Measurements from ENCODE around the gene ZNF804A. TPM values are rescaled to one million over a fixed set of nuclear protein-coding genes. Genes with fewer than 3 reads are reported as not detected.

ZNF804A gene
- total and polyA plus RNA-seq, 2 of the 8 experiments (the other 6 are each of a cell fraction or from before 2014, with no cell fraction given), result 0.02 TPM; not detected in 1

DNA sequence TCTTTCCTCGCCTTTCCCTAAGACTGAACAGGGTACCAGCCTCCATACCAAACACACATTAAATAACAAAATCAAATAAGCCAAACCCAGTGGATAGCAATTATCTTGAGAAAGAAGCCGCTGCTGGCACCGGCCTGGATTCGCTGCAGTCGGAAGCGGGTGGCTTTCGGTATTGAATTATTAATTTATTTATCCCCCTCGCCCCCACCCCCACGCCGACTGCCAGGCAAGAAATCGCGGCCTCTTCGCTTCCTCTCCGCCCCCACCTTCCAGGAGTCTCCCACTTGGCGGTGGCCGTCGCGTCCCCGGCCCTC is 370 bp upstream of the ZNF804A start:
- no peak overlapping the region for H3K14ac ChIP-seq (ENCODE audit: insufficient read length)
- H4K5ac ChIP-seq (ENCODE audit: insufficient read length, low read depth, low read length), result no peak overlapping the region
- DNase-seq (ENCODE audit: low read depth in 1 of 2, low spot score in 2 of 2) (no peak), FAIRE-seq (no peak)
- H2BK120ac ChIP-seq (replicated peaks; ENCODE audit: low read depth, low read length), result no peak overlapping the region
- no peak overlapping the region for H3K27ac ChIP-seq (ENCODE audit: low read depth, low read length)
- H2AK5ac ChIP-seq (ENCODE audit: low read depth, low read length), result no peak overlapping the region
- H4K91ac ChIP-seq (replicated peaks; ENCODE audit: insufficient read length, low read length), result no peak overlapping the region
- H3K4me2 ChIP-seq (ENCODE audit: insufficient read depth in 1 of 2, low read depth in 2 of 2, low read length in 2 of 2), result peak overlapping the region; percentile 71 to 92
- H3K79me2 ChIP-seq (ENCODE audit: control insufficient read depth in 1 of 2, insufficient read depth in 2 of 2, low read length in 2 of 2), result no peaks in the 10 kb centered on the region
- H3K4me3 ChIP-seq (ENCODE audit: extremely low read depth in 1 of 4, insufficient read depth in 2 of 4, low read depth in 3 of 4, low read length in 4 of 4), result peak overlapping the region; percentile 42 to 73 (median 54)
- no peak overlapping the region for H2BK12ac ChIP-seq (ENCODE audit: low read depth, low read length)
- H2BK15ac ChIP-seq (ENCODE audit: low read length), result no peak overlapping the region
- peaks cover 10 to 26% (median 18%) of the 10 kb centered on the region in 4 experiments for H3K27me3 ChIP-seq (replicated peaks in 1 of 4; ENCODE audit: control insufficient read depth in 3 of 4, extremely low read depth in 1 of 4, insufficient read depth in 3 of 4, low read length in 3 of 4)
- H2BK20ac ChIP-seq (ENCODE audit: low read length), result no peak overlapping the region
- H4K8ac ChIP-seq (ENCODE audit: extremely low read depth, insufficient read depth, low read length), result no peak overlapping the region
- no peaks in the 10 kb centered on the region for H4K20me1 ChIP-seq (replicated peaks in 1 of 2; ENCODE audit: control insufficient read depth in 1 of 2, insufficient read depth in 2 of 2, low read length in 2 of 2)
- H3K4me1 ChIP-seq (replicated peaks in 1 of 4; ENCODE audit: control insufficient read depth in 3 of 4, insufficient read depth in 4 of 4, low read length in 3 of 4), result peaks cover 0 to 3% (median 1%) of the 10 kb centered on the region in 4 experiments; a peak in 3 of 7 replicates
- ChIA-PET POLR2A (ENCODE audit: partially characterized antibody) (no interaction called here), CTCF (ENCODE audit: partially characterized antibody) (no interaction called here)
- 1% methylated on average over 19 of the region's 19 CpGs; no CpG with 5 or more reads in 1 of the 2 experiments for WGBS, 2 experiments (ENCODE audit: extremely low coverage in 1 of 2, insufficient coverage in 1 of 2, insufficient read length in 1 of 2, insufficient replicate concordance in 2 of 2, low coverage in 1 of 2, low lambda C conversion rate in 2 of 2, missing lambda C conversion rate in 1 of 2)
- no peak overlapping the region for H3K4ac ChIP-seq (replicated peaks; ENCODE audit: insufficient read length, low read depth, low read length)
- H3K36me3 ChIP-seq (ENCODE audit: control insufficient read depth in 2 of 4, insufficient read depth in 4 of 4, low read length in 3 of 4), result no peaks in the 10 kb centered on the region
- peak overlapping the region; percentile 87; the same call in 1 of the 2 replicates for H2AFZ ChIP-seq (ENCODE audit: low read length)
- H3K9ac ChIP-seq (replicated peaks in 1 of 4; ENCODE audit: extremely low read depth in 1 of 4, low read depth in 3 of 4, low read length in 3 of 4), result no peak overlapping the region
- H2BK5ac ChIP-seq (ENCODE audit: low read depth, low read length), result no peak overlapping the region
- H3K56ac ChIP-seq (replicated peaks; ENCODE audit: insufficient read length, low read depth, low read length), result no peak overlapping the region
- H3K18ac ChIP-seq (ENCODE audit: extremely low read depth, low read length), result no peak overlapping the region
- peaks cover 16% of the 10 kb centered on the region for H3K23me2 ChIP-seq (ENCODE audit: low read depth, low read length)
- H3K79me1 ChIP-seq (ENCODE audit: low read depth, low read length), result no peaks in the 10 kb centered on the region
- no peaks in the 10 kb centered on the region for H3K9me3 ChIP-seq (ENCODE audit: insufficient read depth in 2 of 2, low read depth in 1 of 2, low read length in 1 of 2)
- no peak overlapping the region for H3K23ac ChIP-seq (ENCODE audit: insufficient read length)
- TF ChIP-seq KDM1A (IDR thresholded peaks at IDR 0.05; ENCODE audit: borderline replicate concordance, low read length) (no peak), RXRA (IDR thresholded peaks at IDR 0.05; ENCODE audit: insufficient read depth, low read depth, low read length) (no peak), POLR2A (IDR thresholded peaks at IDR 0.05; ENCODE audit: control extremely low read depth in 1 of 2, low read depth in 2 of 2, low read length in 2 of 2) (no peak), SAP30 (IDR thresholded peaks at IDR 0.05; ENCODE audit: insufficient read depth, insufficient replicate concordance, low read length) (no peak)

Measured in H1 (cell line).